ENCODE results near the gene MMS22L.

The MMS22L gene

GRCh38 chr6:97282726-97283617 is at the start of gene MMS22L:
Gene MMS22L (minus strand): TSS chr6:97283216. CDS start chr6:97282477, 739 bp downstream.
- peak; percentile 96 for DNase-seq (ENCODE audit: low read depth)

- peak; percentile 85 for DNase-seq (ENCODE audit: low read depth)
Measured at GRCh38 chr6:97322811-97323210, 39.8 kb upstream of the MMS22L start.

GRCh38 chr6:97322226-97322625 is 39.2 kb upstream of the MMS22L start:
- DNase-seq (ENCODE audit: low read depth), result no peak

- no peak for DNase-seq (ENCODE audit: low read depth)
Measured at GRCh38 chr6:97316978-97317377, 34.0 kb upstream of the MMS22L start.

GRCh38 chr6:97312241-97312640 is 29.2 kb upstream of the MMS22L start:
- peak; percentile 11 for DNase-seq (ENCODE audit: low read depth)

GRCh38 chr6:97306544-97307320 is 23.7 kb upstream of the MMS22L start:
- DNase-seq (ENCODE audit: low read depth), result no peak

- no peak for DNase-seq (ENCODE audit: low read depth)
Measured at GRCh38 chr6:97305414-97306066, 22.5 kb upstream of the MMS22L start.

GRCh38 chr6:97304701-97305100 is 21.7 kb upstream of the MMS22L start:
- no peak for DNase-seq (ENCODE audit: low read depth)

- DNase-seq (ENCODE audit: low read depth), result peak; percentile 64
Measured at GRCh38 chr6:97294451-97294850, 11.4 kb upstream of the MMS22L start.

- no peak for DNase-seq (ENCODE audit: low read depth)
Measured at GRCh38 chr6:97293198-97293696, 10.2 kb upstream of the MMS22L start.

- DNase-seq (ENCODE audit: low read depth), result peak; percentile 81
Measured at GRCh38 chr6:97292671-97293070, 9.7 kb upstream of the MMS22L start.

- DNase-seq (ENCODE audit: low read depth), result no peak
Measured at GRCh38 chr6:97291896-97292295, 8.9 kb upstream of the MMS22L start.

GRCh38 chr6:97289332-97289731 is 6.3 kb upstream of the MMS22L start:
- no peak for DNase-seq (ENCODE audit: low read depth)

- DNase-seq (ENCODE audit: low read depth), result peak; percentile 64
Measured at GRCh38 chr6:97288188-97288587, 5.2 kb upstream of the MMS22L start.

GRCh38 chr6:97282238-97282725 is 734 bp downstream of the MMS22L start:
- no peak for DNase-seq (ENCODE audit: low read depth)

- no peak for DNase-seq (ENCODE audit: low read depth)
Measured at GRCh38 chr6:97280766-97281165, 2.2 kb downstream of the MMS22L start.

- DNase-seq (ENCODE audit: low read depth), result no peak
Measured at GRCh38 chr6:97275804-97276203, 7.2 kb downstream of the MMS22L start.

GRCh38 chr6:97269821-97270220 is 13.2 kb downstream of the MMS22L start:
- no peak for DNase-seq (ENCODE audit: low read depth)

GRCh38 chr6:97262676-97263075 is 20.3 kb downstream of the MMS22L start:
- no peak for DNase-seq (ENCODE audit: low read depth)

- DNase-seq (ENCODE audit: low read depth), result no peak
Measured at GRCh38 chr6:97246842-97247241, 36.2 kb downstream of the MMS22L start.

GRCh38 chr6:97240222-97240621 is 42.8 kb downstream of the MMS22L start:
- peak; percentile 76 for DNase-seq (ENCODE audit: low read depth)

- DNase-seq (ENCODE audit: low read depth), result no peak
Measured at GRCh38 chr6:97231911-97232310, 51.1 kb downstream of the MMS22L start.
